Hepatic stellate cell (primary cell): ENCODE data around the gene CCDC88C.
"Not testable (repeated sequence)": the region's sequence is repeated elsewhere in the genome, so short reads cannot be mapped to it uniquely, and the experiment has no call there.

ENCODE experiments used
- DNase-seq: peaks from one replicate; pipeline ENCODE4 v3.0.0; 2011; ENCODE audit warnings: low spot score

The CCDC88C gene, protein sequence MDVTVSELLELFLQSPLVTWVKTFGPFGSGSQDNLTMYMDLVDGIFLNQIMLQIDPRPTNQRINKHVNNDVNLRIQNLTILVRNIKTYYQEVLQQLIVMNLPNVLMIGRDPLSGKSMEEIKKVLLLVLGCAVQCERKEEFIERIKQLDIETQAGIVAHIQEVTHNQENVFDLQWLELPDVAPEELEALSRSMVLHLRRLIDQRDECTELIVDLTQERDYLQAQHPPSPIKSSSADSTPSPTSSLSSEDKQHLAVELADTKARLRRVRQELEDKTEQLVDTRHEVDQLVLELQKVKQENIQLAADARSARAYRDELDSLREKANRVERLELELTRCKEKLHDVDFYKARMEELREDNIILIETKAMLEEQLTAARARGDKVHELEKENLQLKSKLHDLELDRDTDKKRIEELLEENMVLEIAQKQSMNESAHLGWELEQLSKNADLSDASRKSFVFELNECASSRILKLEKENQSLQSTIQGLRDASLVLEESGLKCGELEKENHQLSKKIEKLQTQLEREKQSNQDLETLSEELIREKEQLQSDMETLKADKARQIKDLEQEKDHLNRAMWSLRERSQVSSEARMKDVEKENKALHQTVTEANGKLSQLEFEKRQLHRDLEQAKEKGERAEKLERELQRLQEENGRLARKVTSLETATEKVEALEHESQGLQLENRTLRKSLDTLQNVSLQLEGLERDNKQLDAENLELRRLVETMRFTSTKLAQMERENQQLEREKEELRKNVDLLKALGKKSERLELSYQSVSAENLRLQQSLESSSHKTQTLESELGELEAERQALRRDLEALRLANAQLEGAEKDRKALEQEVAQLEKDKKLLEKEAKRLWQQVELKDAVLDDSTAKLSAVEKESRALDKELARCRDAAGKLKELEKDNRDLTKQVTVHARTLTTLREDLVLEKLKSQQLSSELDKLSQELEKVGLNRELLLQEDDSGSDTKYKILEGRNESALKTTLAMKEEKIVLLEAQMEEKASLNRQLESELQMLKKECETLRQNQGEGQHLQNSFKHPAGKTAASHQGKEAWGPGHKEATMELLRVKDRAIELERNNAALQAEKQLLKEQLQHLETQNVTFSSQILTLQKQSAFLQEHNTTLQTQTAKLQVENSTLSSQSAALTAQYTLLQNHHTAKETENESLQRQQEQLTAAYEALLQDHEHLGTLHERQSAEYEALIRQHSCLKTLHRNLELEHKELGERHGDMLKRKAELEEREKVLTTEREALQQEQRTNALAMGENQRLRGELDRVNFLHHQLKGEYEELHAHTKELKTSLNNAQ (N-terminal part only)

DNA sequence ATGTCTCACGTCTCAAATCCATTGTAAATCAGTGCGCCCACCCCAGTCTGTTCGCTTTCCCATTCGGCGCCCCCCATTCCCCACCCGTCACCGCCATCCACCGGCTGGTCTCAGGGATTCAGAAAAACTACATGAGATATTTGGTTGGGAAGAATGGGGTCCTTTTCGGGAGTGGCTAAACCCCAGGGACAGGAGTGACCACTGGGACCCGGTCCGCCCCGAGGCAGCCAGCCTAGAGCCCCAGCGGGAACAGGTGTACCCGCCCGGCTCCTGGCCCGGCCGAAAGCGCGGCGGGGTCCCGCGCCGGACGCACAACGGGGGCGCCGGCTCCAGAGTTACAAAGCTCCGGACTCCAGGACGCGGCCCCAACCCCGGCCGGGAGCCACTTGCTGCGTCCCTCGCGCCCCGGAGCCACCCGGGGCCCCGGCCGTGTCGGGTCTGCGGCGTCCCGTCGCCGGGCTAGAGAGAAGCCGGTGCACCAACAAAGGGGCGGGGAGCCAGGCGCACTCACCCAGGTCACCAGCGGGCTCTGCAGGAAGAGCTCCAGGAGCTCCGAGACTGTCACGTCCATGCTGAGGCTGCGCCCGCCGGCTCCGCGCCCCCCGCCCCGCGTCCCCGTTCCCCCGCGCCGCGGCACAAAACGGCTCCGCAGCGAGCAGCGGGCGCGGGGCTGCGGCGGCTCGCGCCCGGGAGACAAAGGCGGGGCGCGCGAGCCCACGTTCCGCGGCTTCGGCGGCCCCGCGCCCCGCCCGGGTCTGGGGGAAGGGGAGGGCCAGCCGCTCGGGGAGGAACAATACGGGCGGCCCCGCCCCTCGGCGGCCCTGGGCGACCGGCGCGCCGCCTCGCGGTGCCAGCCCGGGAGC is at the start of gene CCDC88C:
TSS of gene CCDC88C (minus strand) at position 701 of the 863 bp plus-strand sequence. CDS start at position 571, 130 bp downstream.
- peak; percentile 11 for DNase-seq

DNA sequence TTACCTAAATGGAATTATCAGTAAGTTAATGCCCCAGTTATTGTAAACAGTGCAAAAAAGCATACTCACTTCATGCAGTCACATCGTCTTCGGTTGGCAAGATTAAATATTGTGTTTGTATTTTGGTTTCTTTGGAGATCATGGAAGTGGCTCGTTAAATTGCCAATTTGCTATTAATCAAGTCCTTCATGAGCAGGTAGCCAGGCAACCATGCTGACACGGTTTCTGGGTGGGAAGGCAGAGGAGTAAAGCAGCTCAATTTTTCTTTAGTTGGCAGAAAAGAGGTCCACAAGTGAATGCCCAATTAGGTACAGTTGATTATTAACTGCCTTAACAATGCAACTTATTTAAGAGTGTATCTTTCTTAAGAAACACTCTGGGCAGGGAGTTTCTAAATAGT is 48.6 kb upstream of the CCDC88C start:
- no peak for DNase-seq

DNA sequence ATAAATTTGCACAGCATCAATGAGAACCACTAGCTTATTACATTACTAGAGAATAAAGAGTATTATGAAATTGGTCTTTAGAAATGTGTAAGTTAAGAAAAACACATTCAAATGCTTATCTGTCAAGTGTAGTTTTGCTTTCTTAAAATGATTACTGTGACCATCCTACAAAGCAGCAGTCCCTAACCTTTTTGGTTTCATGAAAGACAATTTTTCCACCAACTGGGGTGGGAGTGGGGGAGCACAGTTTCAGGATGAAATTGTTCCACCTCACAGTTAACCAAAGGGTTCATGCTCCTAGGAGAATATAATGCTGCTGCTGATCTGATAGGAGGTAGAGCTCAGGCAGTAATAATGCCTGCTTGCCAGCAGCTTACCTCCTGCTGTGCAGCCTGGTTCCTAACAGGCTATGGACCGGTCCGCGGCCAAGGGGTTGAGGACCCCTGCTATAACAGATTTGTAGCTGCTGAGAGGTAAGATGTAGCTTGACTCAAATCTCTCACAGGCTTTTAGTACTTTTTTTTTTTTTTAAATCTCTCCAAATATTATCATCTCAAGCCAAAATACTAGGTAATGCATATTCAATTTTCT is 47.1 kb upstream of the CCDC88C start:
- DNase-seq, result no peak

DNA sequence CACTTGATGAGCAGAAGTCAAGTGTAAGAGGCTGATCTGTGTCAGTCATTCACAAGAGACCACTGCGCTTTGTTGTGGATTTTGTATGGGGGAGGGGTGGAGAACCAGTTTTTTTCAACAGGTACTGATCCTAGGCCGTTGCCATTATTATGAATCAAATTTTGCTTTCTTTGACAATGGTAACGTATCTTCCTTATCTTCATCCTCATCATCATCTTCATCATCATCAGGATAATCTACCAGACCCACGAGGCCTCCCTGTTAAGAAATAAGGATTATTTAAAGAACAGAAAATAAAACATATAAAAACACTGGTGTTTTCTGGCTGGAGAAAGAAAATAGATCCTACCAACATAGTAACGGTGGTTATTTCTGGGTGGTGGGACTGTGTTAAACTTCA is 41.0 kb upstream of the CCDC88C start:
- no peak for DNase-seq

DNA sequence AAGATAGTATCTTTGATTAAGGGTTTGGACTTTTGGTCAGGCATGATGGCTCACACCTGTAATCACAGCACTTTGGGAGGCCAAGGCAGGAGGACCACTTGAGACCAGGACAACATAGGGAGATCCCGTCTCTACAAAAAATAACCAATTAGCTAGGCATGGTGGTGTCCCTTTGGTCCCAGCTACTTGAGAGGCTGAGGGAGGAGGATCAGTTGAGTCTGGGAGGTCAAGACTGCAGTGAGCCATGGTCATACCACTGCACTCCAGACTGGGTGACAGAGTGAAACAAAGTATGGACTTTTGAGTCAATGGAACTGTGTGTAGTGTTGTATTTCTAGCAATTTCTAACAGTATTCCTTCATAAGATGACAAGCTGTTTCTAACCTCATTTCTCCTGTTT is 38.7 kb upstream of the CCDC88C start:
- DNase-seq, result no peak

DNA sequence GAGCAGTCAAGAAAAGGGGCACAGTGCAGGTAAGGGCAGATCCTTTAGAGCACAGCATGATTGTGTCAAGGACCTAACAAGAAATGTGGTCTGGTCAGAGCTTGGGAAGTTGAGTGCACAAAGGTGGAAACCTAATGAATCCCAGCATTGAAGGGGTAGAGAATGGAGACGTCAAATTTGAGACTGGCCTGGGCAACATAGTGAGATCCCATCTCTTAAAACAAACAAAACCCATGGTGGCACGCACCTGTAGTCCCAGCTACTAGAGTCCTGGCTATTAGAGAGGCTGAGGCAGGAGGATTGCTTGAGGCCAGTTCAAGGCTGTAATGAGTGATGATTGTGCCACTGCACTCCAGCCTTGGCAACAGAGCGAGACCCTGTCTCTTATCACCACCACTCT is 37.0 kb upstream of the CCDC88C start:
- no peak for DNase-seq

DNA sequence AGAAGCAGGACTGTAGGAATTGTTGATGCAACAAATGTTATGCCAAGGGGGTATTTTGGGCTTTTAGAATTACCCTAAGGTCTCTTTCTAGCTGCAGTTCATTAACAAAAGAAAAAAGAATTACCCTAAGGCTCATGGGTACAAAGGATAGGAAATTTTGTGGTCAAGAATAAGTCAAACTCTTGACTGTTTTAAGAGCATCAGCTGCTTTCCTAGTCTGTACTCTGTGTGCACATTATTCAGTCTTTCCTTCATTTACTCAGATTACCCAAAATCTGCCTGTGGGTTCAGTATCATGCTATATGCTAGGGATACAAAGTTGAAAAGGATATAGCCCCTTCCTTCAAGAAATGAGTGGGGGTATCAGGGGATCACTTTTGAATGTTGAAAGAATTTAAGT is 36.5 kb upstream of the CCDC88C start:
- DNase-seq, result no peak

DNA sequence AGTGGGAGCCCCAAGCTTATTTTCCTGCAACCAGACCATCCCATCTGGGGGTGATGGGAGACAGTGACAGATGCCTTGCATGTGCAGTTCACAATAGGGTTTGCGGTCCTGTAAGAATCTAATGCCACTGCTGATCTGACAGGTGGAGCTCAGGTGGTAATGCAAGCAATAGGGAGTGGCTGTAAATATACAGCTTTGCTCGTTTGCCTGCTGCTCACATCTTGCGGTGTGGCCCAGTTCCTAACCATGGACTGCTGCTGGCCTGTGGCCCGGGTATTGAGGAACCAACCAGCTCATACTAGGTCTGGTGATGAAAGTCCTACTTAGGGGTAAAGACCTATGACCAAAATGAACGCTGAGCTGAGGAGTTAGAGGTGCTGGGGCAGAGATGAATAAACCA is 36.1 kb upstream of the CCDC88C start:
- DNase-seq, result no peak

DNA sequence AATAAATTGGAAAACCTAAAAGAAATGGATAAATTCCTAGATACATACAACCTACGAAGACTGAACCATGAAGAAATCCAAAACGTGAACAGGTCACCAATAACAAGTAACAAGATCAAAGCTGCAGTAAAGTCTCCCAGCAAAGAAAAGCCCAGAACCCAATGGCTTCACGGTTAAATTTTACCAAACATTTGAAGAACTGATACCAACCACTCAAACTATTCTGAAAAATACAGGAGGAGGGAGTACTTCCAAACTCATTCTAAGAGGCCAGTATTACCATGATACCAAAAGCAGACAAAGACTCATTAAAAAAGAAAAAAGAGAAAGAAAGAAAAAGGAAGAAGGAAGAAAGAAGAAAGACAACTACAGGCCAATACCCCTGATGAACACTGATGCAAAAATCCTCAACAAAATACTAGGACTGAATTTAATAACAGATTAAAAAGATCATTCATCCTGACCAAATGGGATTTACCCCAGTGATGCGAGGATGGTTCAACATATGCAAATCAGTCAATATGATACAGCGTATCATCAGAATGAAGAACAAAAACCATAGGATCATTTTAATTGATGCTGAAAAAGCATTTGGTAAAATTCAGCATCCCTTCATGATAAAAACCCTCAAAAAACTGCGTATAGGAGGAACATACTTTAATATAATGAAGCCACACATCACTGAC is 26.9 kb upstream of the CCDC88C start:
- no peak for DNase-seq

DNA sequence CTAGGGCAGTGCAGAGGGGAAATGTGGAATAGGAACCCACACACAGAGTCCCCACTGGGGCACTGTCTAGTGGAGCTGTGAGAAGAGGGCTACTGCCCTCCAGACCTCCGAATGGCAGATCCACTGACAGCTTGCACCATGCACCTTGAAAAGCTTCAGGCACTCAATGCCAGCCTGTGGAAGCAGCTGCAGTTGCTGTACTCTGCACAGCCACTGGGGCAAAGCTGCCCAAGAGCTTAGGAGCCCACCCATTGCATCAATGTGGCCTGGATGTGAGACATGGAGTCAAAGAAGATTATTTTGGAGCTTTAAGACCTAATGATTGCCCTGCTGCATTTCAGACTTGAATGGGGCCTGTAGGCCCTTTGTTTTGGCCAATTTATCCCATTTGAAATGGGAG is 21.7 kb upstream of the CCDC88C start:
- DNase-seq, result no peak

DNA sequence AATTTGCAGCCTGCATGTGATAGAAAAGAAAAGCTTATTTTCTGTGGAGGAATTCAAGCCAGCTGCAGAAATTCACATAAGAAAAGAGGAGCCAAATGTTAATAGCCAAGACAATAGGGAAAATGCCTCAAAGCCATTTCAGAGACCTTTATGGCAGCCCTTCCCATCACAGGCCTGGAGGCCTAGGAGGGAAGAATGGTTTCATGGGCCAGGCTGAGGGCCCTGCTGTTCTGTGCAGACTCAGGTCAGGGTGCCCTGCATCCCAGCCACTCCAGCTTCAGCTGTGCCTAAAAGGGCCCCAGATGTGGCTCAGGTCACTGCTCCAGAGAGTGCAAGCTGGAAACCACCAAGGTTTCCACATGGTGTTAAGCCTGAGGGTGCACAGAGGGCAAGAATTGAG is 21.2 kb upstream of the CCDC88C start:
- DNase-seq, result no peak

DNA sequence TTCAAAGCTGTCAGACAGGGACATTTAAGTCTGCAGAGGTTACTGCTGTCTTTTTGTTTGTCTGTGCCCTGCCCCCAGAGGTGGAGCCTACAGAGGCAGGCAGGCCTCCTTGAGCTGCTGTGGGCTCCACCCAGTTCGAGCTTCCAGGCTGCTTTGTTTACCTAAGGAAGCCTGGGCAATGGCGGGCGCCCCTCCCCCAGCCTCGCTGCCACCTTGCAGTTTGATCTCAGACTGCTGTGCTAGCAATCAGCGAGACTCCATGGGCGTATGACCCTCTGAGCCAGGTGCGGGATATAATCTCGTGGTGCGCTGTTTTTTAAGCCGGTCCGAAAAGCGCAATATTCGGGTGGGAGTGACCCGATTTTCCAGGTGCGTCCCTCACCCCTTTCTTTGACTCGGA is 18.6 kb upstream of the CCDC88C start:
- not testable (repeated sequence) for DNase-seq

DNA sequence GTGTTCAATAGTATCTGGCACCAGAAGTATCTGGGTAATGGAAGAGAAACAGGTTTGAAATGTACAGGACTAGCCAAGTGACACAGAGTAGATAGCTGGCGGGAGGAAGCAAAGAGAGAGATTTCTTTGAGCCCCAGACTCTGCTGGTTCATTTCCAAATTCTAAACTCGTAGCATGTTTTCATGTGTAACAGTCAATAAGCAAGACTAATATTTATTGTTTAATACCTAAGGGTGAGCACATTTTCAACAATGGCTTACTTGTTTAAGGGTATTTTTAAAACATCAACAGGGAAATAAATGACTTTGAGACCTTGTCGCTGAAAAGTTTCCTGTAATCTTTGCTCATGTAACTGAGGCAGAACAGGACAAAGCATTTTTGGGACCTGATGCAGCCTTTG is 11.8 kb upstream of the CCDC88C start:
- DNase-seq, result no peak

DNA sequence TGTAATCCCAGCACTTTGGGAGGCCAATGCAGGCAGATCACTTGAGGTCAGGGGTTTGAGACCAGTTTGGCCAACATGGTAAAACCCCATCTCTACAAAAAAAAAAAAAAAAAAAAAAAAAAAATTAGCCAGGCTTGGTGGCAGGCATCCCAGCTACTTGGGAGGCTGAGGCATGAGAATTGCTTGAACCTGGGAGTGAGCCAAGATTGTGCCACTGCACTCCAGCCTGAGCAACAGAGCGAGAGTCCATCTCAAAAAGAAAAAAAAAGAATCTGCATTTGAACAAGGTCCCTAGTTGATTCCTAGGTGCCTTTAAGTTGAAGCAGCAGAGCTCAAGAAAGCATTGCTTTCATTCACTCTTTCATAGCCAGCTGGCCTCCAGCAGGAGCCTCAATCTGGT is 11.3 kb upstream of the CCDC88C start:
- not testable (repeated sequence) for DNase-seq

DNA sequence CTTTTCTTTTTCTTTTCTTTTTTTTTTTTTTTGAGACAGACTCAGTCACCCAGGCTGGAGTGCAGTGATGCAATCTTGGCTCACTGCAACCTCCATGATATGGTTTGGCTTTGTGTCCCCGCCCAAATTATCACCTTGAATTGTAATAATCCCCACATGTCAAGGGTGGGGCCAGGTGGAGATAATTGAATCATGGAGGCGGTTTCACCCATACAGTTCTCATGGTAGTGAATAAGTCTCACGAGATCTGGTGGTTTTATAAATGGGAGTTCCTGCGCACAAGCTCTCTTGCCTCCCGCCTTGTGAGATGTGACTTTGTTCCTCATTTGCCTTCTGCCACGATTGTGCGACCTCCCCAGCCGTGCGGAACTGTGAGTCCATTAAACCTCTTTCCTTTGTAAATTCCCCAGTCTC is 7.9 kb upstream of the CCDC88C start:
- not testable (repeated sequence) for DNase-seq

DNA sequence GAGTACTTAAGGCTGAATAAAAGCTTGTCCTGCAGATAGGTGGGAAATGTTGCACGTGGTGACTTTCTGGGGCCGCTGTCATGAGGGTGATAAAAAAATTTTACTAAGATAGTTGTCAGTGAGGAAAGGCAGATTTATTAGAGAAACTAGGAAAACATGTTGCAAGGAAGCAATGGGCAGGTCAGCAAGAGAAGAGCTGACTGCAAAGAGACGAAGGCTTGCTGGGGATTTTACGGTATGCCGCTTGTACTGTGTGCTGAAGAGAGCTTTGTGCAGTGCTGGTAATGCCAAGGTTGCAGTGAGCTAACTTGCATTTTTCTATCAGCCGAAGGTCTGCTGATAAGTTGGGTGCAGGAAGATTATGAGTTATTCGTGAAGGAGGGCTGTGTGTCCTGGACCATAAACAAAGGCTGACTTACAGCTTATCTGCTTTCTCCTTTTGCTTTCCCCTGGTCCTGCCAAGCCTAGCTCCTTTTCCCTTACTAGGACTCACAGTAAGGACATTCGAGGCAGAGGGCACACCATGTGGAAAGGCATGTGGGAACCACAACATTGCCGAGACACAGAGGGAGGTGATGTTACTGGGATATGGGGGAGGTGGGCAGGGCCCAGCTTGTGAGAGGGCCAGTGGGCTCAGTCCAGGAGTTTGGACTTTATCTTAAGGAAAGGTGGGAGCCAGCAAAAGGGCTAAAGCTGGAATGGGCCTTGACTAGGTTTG is 7.4 kb upstream of the CCDC88C start:
- DNase-seq, result no peak

DNA sequence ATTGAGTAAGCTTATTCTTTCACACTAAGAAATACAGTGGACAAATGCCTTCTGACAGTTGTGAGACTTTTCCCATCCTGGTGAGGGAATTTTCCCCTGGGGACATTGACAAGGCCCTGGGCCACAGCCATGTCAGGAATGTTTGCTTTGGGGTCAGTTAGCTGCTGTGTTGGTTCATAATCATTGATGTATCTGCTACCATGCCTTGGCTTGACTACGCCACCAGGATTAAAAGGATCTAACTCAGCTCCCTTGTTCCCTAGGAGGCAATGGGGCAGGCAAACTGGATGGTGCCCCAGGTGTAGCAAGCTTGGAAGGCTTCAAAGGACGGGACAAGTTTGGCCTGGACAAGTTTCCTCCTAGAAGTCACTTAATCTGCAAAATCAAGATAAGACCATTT is 3.1 kb upstream of the CCDC88C start:
- DNase-seq, result peak; percentile 0

DNA sequence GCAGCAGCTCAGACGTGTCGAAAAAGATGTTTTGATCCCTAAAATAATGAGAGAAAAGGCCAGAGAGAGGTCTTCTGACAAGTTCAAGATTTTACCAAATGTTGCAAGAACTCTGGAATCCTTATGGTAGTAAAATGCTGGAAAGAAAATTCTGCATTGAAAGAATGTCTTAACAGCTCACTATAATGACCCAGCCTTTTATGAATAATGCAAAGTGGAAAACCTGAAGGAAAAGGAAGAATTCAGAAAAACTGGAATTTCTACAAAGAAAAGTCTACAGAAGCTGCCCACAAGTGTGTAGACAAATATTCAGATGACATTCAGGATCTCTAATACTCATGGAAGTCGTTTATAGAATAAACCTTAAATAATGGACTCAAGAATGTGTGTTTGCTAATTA is 1.8 kb upstream of the CCDC88C start:
- no peak for DNase-seq

DNA sequence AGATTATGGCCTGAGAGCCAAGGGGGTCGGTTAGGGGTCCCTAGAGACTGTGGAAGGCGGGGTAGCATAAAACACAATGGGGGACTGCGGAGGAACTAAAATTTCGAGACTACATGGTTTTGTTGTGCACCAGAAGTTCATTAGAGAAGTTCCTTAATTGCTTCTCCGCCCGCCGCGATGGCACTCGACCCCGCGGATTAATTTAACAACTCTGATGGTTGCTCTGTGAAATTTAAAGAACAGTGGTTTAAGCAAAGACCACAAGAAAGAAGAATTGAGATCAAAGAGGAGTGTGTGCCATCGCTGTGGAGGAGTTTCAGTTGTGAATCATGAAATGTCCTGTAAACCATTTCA is 1.4 kb upstream of the CCDC88C start:
- peak; percentile 0 for DNase-seq
